ENCODE results near the gene SNAP29.
"Not testable (repeated sequence)": the region's sequence is repeated elsewhere in the genome, so short reads cannot be mapped to it uniquely, and the experiment has no call there.

SNAP29 gene

GRCh38 chr22:20887375-20887774 is 28.6 kb downstream of the SNAP29 start:
- peak; percentile 75 for DNase-seq (ENCODE audit: low read depth)
- no peak for TF ChIP-seq CTCF (IDR thresholded peaks at IDR 0.05; ENCODE audit: insufficient read depth, low read depth, low read length, missing control alignments)
- no peak overlapping the region for H3K4me3 ChIP-seq (ENCODE audit: low read length)

GRCh38 chr22:20889025-20889704 is 30.4 kb downstream of the SNAP29 start:
- no peak overlapping the region for H3K4me3 ChIP-seq (ENCODE audit: low read length)
- DNase-seq (ENCODE audit: low read depth): no peak
- TF ChIP-seq CTCF (IDR thresholded peaks at IDR 0.05; ENCODE audit: insufficient read depth, low read depth, low read length, missing control alignments): no peak

GRCh38 chr22:20889904-20890540 is 31.2 kb downstream of the SNAP29 start:
- H3K4me3 ChIP-seq (ENCODE audit: low read length): no peak overlapping the region
- no peak for TF ChIP-seq CTCF (IDR thresholded peaks at IDR 0.05; ENCODE audit: insufficient read depth, low read depth, low read length, missing control alignments)
- no peak for DNase-seq (ENCODE audit: low read depth)

- DNase-seq (ENCODE audit: low read depth): no peak
- no peak overlapping the region for H3K4me3 ChIP-seq (ENCODE audit: low read length)
- no peak for TF ChIP-seq CTCF (IDR thresholded peaks at IDR 0.05; ENCODE audit: insufficient read depth, low read depth, low read length, missing control alignments)
These were observed 32.2 kb downstream of the SNAP29 start for GRCh38 chr22:20890975-20891374.

GRCh38 chr22:20897737-20898136 is 38.9 kb downstream of the SNAP29 start:
- not testable (repeated sequence) for DNase-seq (ENCODE audit: low read depth); H3K4me3 ChIP-seq (ENCODE audit: low read length)

- TF ChIP-seq CTCF (IDR thresholded peaks at IDR 0.05; ENCODE audit: insufficient read depth, low read depth, low read length, missing control alignments): no peak
- H3K4me3 ChIP-seq (ENCODE audit: low read length): no peak overlapping the region
- DNase-seq (ENCODE audit: low read depth): no peak
These were observed 41.1 kb downstream of the SNAP29 start for GRCh38 chr22:20899827-20900423.

- not testable (repeated sequence) for H3K4me3 ChIP-seq (ENCODE audit: low read length); DNase-seq (ENCODE audit: low read depth)
These were observed 42.6 kb downstream of the SNAP29 start for GRCh38 chr22:20901093-20902033.
